HepG2 (cell line): ENCODE measurements around the gene ANKRD31. TPM values are rescaled to one million over a fixed set of nuclear protein-coding genes. Genes with fewer than 3 reads are reported as not detected.

Experiments used
- ATAC-seq: fragments of 200-7000 bp; cut with Tn5 transposase; 3 replicates; pipeline ENCODE4 v1.9.1; 2020; ENCODE audit warnings: mild to moderate bottlenecking, moderate library complexity
- BruUV-seq: library from RNA; stranded (reverse); fragments of 400-500 nt; replicated peaks from 2 replicates; lab custom pipeline; 2021; lab: Mats Ljungman, UMichigan
- CTCF ChIA-PET: fragments of 300-600 bp; formaldehyde crosslinking; extraction: SDS; loops from one replicate; lab custom pipeline; 2021; ENCODE audit warnings: low total read pairs, inconsistent platforms, low intra/inter-chr PET ratio; lab: Yijun Ruan, JAX
- POLR2A ChIA-PET: fragments of 350-600 bp; sonication (Branson Sonifier 250); formaldehyde crosslinking; loops from one replicate; lab custom pipeline; 2020; ENCODE audit warnings: antibody characterized with exemption, inconsistent platforms; lab: Yijun Ruan, JAX
- DNase-seq: peaks from one replicate; pipeline ENCODE4 v3.0.0-alpha.2; 2015; ENCODE audit warnings: low spot score
- FAIRE-seq: peaks from 3 replicates; lab custom pipeline; 2011; peaks lifted over from hg19 to GRCh38; lab: Jason Lieb, UNC
- H2AFZ ChIP-seq: one replicate; pipeline ENCODE4 v1.6.1; 2011; ENCODE audit warnings: low read length, inconsistent platforms
- H3K27ac ChIP-seq: fragments of 300-600 bp; 3 replicates; pipeline ENCODE4 v1.8.0; 2011; ENCODE audit warnings: mixed run types, mild to moderate bottlenecking, mixed read lengths, low read length, inconsistent platforms; ENCODE audit not compliant: insufficient read depth; ENCODE audit errors: extremely low read length
- H3K27me3 ChIP-seq, 2 experiments: fragments of 200-600 bp in 1 of 2; 2 replicates in 1 of 2; 3 replicates in 1 of 2; pipeline versions ENCODE4 v1.6.0 to v1.8.0; 2011; ENCODE audit warnings: low read length in 2 of 2, mild to moderate bottlenecking in 2 of 2, moderate library complexity in 2 of 2, inconsistent platforms in 1 of 2; ENCODE audit not compliant: insufficient read depth in 2 of 2, control insufficient read depth in 1 of 2
- H3K36me3 ChIP-seq, 2 experiments: fragments of 200-600 bp in 1 of 2; replicated peaks in 1 of 2; 2 replicates in 1 of 2; 3 replicates in 1 of 2; pipeline versions ENCODE4 v1.5.1 to v1.8.0; 2011; ENCODE audit warnings: low read length in 2 of 2, inconsistent platforms in 1 of 2; ENCODE audit not compliant: insufficient read depth in 2 of 2, control insufficient read depth in 1 of 2
- H3K4me1 ChIP-seq: 2 replicates; pipeline ENCODE4 v1.5.1; 2012; ENCODE audit warnings: low read length, inconsistent platforms; ENCODE audit not compliant: insufficient read depth
- H3K4me2 ChIP-seq: 2 replicates; pipeline ENCODE4 v1.6.0; 2011; ENCODE audit warnings: low read depth, low read length, inconsistent platforms
- H3K4me3 ChIP-seq, 3 experiments: fragments of 200-600 bp in 1 of 3; sonication (generic), shearing (Covaris generic) in 1 of 3; replicated peaks in 1 of 3; 2 replicates each; pipeline ENCODE4 v1.5.1; 2011 to 2016; ENCODE audit warnings: low read length in 3 of 3, inconsistent platforms in 2 of 3, low read depth in 2 of 3, mild to moderate bottlenecking in 2 of 3, control low read depth in 1 of 3, mixed read lengths in 1 of 3; ENCODE audit not compliant: insufficient read depth in 1 of 3
- H3K79me2 ChIP-seq: one replicate; pipeline ENCODE4 v1.6.1; 2011; ENCODE audit warnings: low read length, inconsistent platforms; ENCODE audit not compliant: insufficient read depth
- H3K9ac ChIP-seq: 2 replicates; pipeline ENCODE4 v1.6.0; 2011; ENCODE audit warnings: mild to moderate bottlenecking, low read depth, low read length, inconsistent platforms; ENCODE audit not compliant: insufficient read depth
- H3K9me3 ChIP-seq: 2 replicates; pipeline ENCODE4 v1.5.1; 2012; ENCODE audit warnings: mild to moderate bottlenecking, low read length
- H4K20me1 ChIP-seq: 2 replicates; pipeline ENCODE4 v1.6.0; 2011; ENCODE audit warnings: inconsistent platforms, mild to moderate bottlenecking, low read length, moderate library complexity; ENCODE audit not compliant: insufficient read depth
- ATF2 ChIP-seq: sonication (generic); formaldehyde crosslinking; IDR thresholded peaks from 2 replicates; pipeline ENCODE4 v1.4.0; 2020; ENCODE audit warnings: missing genetic modification reagents
- ATF3 ChIP-seq: sonication (generic); formaldehyde crosslinking; IDR thresholded peaks from 2 replicates; pipeline ENCODE4 v1.4.0; 2020; ENCODE audit warnings: missing genetic modification reagents
- ATM ChIP-seq: fragments of 450-650 bp; IDR thresholded peaks from 2 replicates; pipeline ENCODE4 v1.7.1; 2017; ENCODE audit warnings: mild to moderate bottlenecking, borderline replicate concordance
- ERF ChIP-seq: IDR thresholded peaks from 2 replicates; pipeline ENCODE4 v1.6.1; 2018; ENCODE audit warnings: missing biosample characterization, missing genetic modification reagents
- FIP1L1 ChIP-seq: fragments of 200-400 bp; formaldehyde crosslinking; IDR thresholded peaks from 2 replicates; pipeline ENCODE4 v1.6.1; 2018; ENCODE audit warnings: low read depth, mild to moderate bottlenecking, low read length, moderate library complexity, borderline replicate concordance; ENCODE audit not compliant: insufficient read depth
- FOXK1 ChIP-seq: sonication (generic); formaldehyde crosslinking; IDR thresholded peaks from 2 replicates; pipeline ENCODE4 v1.4.0; 2020; ENCODE audit warnings: low read depth, missing genetic modification reagents, borderline replicate concordance
- FOXM1 ChIP-seq: sonication (generic); formaldehyde crosslinking; IDR thresholded peaks from 2 replicates; pipeline ENCODE4 v1.5.0; 2020; ENCODE audit warnings: missing genetic modification reagents
- GPBP1L1 ChIP-seq: sonication (generic); formaldehyde crosslinking; IDR thresholded peaks from 2 replicates; pipeline ENCODE4 v1.5.0; 2020; ENCODE audit warnings: mild to moderate bottlenecking, missing genetic modification reagents
- HHEX ChIP-seq: IDR thresholded peaks from 2 replicates; pipeline ENCODE4 v1.6.1; 2016; ENCODE audit warnings: control low read depth
- HOXA7 ChIP-seq: sonication (generic); formaldehyde crosslinking; IDR thresholded peaks from 2 replicates; pipeline ENCODE4 v1.8.1; 2022; ENCODE audit warnings: mild to moderate bottlenecking, missing genetic modification reagents, moderate library complexity
- KLF16 ChIP-seq, 2 experiments: sonication (generic) in 1 of 2; formaldehyde crosslinking in 1 of 2; IDR thresholded peaks; 2 replicates each; pipeline versions ENCODE4 v1.6.1 to v1.8.0; 2016 to 2023; ENCODE audit warnings: missing genetic modification reagents in 2 of 2, missing compliant biosample characterization in 1 of 2
- SATB2 ChIP-seq: sonication (generic); formaldehyde crosslinking; IDR thresholded peaks from 2 replicates; pipeline ENCODE4 v1.5.0; 2020; ENCODE audit warnings: missing genetic modification reagents
- ZFP41 ChIP-seq: sonication (generic); formaldehyde crosslinking; IDR thresholded peaks from 2 replicates; pipeline ENCODE4 v1.4.0; 2020; ENCODE audit warnings: mild to moderate bottlenecking, missing genetic modification reagents, borderline replicate concordance
- ZNF280D ChIP-seq: sonication (generic); formaldehyde crosslinking; IDR thresholded peaks from 2 replicates; pipeline ENCODE4 v1.5.1; 2020; ENCODE audit warnings: mild to moderate bottlenecking, missing genetic modification reagents
- ZNF282 ChIP-seq: fragments of 450-650 bp; IDR thresholded peaks from 2 replicates; pipeline ENCODE4 v1.6.1; 2018; ENCODE audit not compliant: partially characterized antibody
- WGBS: methylation state at CpG from one replicate; pipeline ENCODE4 v1.1.6; 2017; ENCODE audit warnings: low lambda C conversion rate; 5-methylcytosine and 5-hydroxymethylcytosine counted together
- in situ Hi-C: cut with HindIII; loops from 2 replicates; pipeline ENCODE4 v1.10.0; 2017; ENCODE audit warnings: low pct_unique_long_range_greater_than_20kb; ENCODE audit not compliant: extremely low pct_ligation_motif_present
- intact Hi-C: fragments of 100-400 bp; cut with micrococcal nuclease; formaldehyde crosslinking; loops from one replicate; pipeline ENCODE4 v1.10.0; 2022; ENCODE audit not compliant: unreplicated experiment
- polyA plus RNA-seq, 8 experiments: library from polyadenylated mRNA; depleted of rRNA in 3 of 8; stranded (reverse) in 7 of 8; unstranded in 1 of 8; fragments of >200 nt; fragmentation: Illumina TruSeq in 4 of 8; extraction: Trizol in 4 of 8; gene quantifications; 2 replicates each; pipeline versions ENCODE4 v1.2.1 to v1.2.3, GENCODE V29; 2011 to 2016; ENCODE audit warnings: low read depth in 4 of 8, missing spikeins in 1 of 8, mixed read lengths in 1 of 8; ENCODE audit not compliant: insufficient read depth in 1 of 8
- total RNA-seq, 5 experiments: library from RNA; depleted of rRNA; stranded (reverse); fragments of >200 nt; fragmentation: Illumina TruSeq; extraction: Trizol; gene quantifications; 2 replicates each; pipeline ENCODE4 v1.2.3, GENCODE V29; 2016; ENCODE audit warnings: low read depth in 1 of 5

The ANKRD31 gene
- total and polyA plus RNA-seq, 2 of the 13 experiments (the other 11 are each of a cell fraction or from before 2014, with no cell fraction given) = 0.01 to 0.09 TPM

GRCh38 chr5:75042522-75042921, 194.2 kb downstream of the ANKRD31 start:
- Histone ChIP-seq H4K20me1 (no peaks in the 10 kb centered on the region), H3K27ac (no peak overlapping the region), H3K9me3 (no peaks in the 10 kb centered on the region), H3K4me1 (peaks cover 13% of the 10 kb centered on the region; the same call in 1 of the 2 replicates), H3K4me3 (no peak overlapping the region), H3K79me2 (no peaks in the 10 kb centered on the region), H2AFZ (no peak overlapping the region), H3K4me2 (no peak overlapping the region), H3K36me3 (no peaks in the 10 kb centered on the region), H3K9ac (no peak overlapping the region), H3K27me3 (no peaks in the 10 kb centered on the region)
- BruUV-seq = no TSS peak
- no peak for TF ChIP-seq ZFP41 (CRISPR knock-in tag)
- TF ChIP-seq SATB2 = no peak
- no peak for TF ChIP-seq FIP1L1
- TF ChIP-seq HHEX (CRISPR knock-in tag) = no peak
- TF ChIP-seq GPBP1L1 (CRISPR knock-in tag) = no peak
- no peak for TF ChIP-seq ATM
- no peak for TF ChIP-seq ATF2
- no peak for TF ChIP-seq HOXA7 (CRISPR knock-in tag)
- no peak for TF ChIP-seq ZNF282
- TF ChIP-seq FOXM1 = no peak
- TF ChIP-seq ATF3 (CRISPR knock-in tag) = no peak
- TF ChIP-seq ERF (CRISPR knock-in tag) = no peak
- no peak for TF ChIP-seq FOXK1 (CRISPR knock-in tag)
- no peak for TF ChIP-seq KLF16 (CRISPR knock-in tag; IDR thresholded peaks at IDR 0.05)
- TF ChIP-seq ZNF280D (CRISPR knock-in tag) = no peak
- ChIA-PET POLR2A (no interaction called here), CTCF (no interaction called here)
- FAIRE-seq (no peak), ATAC-seq (no peak), DNase-seq (no peak)
- in situ Hi-C loops (loop anchor here (10.0 kb wide), 1 partner anchor 108 kb away; no protein-coding TSS in a partner anchor), intact Hi-C loops (no loop called here)
- WGBS = 67% methylated on average over 1 of the region's 1 CpG
